Stimulated activated CD4-positive, alpha-beta T cell treated with anti-CD3 and anti-CD28 coated beads, Interleukin-4, amount 100 ng/mL, for 48 hours (primary cell): ENCODE results near the gene FAAP100.

Source experiments
- DNase-seq, 2 donors: peaks; one replicate each; pipeline ENCODE4 v3.0.0-alpha.2; 2020; ENCODE audit warnings: low read depth in 2 of 2

The FAAP100 gene

DNA sequence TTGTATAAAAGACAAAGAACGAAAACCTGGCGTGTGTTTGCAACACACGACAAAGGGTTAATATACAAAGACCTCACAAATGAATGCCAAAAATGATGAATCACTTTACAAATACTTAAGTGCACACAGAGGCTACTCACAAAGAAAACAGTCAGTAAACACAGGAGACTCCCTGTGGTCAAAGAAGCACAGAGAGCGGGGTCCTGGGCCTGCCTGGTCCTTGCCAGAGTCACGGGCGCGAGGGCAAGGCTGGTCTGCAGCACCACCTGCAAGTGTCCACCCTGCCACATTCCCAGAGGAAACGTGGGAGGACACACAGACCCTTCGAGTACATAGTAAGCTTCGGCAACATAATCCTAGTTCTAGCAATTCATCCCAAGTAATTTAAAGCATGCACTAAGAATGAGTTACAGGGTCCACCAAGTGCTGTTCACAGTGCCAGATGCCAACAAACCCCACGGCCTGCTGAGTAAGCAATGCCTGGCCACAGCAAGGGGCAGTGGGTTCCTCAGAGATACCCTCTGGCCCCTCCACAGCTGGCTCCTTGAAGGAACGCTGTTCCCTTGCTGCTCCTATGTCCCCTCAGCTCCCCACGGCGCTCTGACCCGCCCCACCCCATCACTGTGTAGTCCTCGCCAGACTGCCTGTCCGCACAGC is 24.6 kb upstream of the FAAP100 start:
- DNase-seq = no peak

DNA sequence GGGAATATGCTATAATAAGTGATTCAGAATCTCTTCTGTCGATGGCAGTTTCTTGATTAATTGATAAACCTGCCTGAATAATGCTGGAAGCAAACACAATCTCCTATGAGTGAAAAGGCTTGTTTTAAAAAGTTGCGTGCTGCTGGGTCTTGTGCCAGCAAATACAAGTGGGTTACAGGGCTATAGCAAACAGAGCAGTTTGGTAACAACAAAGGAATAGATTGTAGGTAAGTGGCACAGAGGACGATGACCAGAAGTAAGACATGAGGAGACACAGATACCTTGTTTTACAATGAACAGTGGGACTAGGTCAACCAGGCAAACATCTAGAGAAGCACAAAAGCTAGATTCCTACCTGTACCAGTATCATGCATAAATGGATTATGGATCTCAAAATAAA is 23.7 kb upstream of the FAAP100 start:
- DNase-seq = no peak

DNA sequence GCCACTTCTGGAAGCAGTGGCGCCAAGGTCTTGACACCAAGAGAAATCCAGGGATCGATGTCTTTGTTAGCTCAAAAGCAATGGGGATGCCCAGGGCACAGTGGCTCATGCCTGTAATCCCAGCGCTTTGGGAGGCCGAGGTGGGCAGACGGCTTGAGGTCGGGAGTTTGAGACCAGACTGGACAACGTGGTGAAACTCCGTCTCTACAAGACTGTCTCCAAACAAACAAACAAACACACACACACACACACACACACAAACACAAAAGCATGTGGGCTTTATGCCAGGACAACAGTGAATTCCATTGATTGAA is 22.4 kb upstream of the FAAP100 start:
- no peak for DNase-seq

DNA sequence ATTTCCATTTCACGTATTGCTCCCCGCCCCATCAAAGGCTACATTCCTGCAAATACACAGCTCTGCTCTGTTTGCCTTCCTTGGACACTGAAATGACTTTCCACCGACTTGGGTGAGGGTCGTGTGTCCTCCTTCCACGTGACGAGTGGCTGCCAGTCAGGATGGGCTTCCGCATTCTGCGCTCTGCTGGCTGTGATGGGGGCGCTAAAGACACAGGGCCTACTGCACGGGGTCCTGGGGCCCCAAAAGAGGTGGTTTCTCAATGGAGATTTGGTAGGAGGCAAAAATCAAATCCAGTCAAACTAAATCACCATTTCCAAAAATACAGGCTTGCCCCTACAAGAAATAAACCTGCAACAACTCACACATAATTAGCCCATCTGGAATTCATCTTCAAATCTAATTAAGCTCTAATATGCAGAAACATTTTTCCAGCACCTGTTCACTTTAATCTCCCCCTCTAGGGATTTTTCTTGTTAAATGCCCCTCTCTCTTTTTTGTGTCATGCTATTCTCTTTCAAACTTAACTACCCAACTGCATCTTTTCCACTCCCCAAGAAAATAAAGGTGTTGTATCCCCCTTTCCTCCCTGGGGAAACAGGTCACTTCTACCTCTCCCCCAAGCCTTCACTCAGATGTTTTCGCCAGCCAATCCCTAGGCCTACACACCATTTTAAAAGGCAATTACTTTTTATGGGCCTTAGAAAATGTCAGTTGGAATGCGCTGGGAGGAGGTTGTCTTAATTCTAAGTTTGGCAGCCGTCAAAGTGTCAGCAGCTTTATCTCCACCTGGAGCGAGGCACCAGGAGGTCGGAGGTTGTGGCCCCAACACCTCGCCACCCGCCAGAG is 21.9 kb upstream of the FAAP100 start:
- no peak for DNase-seq

DNA sequence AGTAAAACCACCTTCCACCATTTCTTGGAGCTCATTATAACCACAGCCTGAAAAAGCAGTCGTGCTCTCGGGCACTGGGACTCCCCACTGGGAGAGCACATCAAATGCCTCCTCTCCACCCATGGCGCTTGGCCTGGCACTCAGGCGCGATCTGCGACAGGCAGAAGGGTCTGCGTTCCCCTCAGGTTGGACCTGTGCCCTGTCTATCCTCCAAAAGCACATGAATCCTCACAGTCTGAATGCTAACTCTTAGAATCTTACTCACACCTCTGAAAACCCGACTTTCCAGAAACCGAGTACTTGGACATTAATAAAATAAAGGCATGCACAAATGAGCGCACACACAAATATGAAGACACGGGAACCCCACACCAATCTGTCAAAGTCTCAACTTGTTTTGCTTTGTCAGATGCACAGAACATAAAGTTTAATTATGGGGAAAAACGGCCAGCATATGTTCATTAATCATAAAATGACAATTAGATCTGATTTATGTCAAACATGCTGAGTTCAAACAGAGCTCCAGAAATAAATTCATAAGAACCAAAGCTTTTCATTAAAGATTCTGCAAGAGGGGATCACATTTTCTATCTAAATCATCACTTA is 20.5 kb upstream of the FAAP100 start:
- DNase-seq = no peak

DNA sequence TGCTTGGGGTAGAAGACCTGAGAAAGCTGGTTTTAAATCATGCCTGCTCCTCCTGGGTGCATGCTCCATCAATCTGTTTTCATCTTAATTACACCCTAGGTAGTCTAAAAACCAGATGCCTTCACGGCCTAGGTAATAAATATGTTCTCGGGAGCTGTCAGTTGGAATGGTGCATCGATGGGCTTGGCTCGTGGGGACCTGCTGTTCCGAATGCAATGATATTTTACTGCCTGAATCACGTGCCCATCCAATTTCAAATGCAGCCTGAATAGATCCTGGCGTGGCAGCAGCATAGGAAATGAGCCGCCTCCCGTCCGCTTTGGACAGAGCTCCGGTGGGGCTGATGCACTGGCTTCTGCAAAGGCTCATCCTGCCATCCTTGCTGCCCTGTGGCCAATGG is 18.8 kb upstream of the FAAP100 start:
- no peak for DNase-seq

DNA sequence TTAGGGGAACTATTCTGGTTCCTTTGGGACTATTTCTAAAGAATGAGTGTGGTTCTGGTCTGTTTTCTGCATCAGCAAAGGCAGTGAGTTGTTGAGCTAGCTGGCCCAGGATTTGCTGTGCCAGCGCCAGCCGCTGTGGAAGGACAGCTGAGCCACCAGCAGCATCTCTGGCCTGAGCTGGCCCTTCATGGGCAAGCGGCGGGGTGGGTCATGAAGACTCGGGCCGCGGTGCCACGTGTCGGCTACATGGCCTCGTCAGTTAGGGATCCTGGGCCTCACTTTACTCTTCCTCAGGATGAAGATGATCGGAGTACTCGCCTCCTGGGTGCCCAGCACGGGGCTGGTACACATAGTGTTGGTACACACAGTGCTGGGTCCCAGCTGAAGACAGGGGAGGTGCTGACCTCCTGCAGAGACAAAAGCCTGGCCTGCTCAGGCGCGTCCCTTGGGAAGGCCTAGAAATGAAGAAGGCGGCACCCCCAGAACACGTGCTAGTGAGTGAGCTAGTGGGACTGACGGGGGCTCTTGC is 17.9 kb upstream of the FAAP100 start:
- no peak for DNase-seq

DNA sequence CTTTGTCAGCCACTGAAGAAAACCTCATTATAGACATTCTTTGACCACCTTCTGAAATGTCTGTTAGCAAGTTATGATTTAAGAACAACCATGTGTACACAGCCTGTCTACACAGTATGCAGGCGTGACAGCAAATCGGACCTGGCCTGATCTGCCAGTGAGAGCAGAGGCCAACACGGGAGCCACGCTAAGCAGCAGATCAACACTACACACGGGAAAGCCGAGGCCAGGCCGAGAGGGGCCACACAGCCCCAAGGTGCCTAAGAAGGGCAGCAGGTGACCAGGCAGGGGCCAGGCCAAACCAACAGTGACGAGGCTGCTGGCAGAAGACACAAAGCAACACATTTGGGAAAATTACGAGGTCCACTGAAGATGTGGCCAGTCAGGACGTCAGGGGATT is 16.3 kb upstream of the FAAP100 start:
- no peak for DNase-seq

DNA sequence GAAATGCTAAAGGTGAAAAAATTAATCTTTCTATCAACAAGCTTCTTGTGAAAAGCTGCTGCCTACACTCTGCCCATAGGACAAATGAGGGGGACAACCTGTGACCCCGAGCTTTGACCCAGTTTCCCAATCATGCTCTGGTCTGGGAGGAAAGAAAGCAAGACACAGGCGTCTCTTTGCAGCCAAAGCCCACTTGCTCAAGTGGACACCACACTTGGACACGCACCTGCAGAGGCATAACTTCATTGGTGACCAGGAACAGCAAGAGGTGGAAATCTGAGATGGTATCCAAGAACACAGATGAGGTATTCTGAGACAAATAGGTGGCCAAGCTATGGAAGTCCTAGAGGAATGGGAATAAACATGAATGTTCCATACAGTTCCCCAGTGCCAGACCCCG is 15.0 kb upstream of the FAAP100 start:
- DNase-seq = no peak

DNA sequence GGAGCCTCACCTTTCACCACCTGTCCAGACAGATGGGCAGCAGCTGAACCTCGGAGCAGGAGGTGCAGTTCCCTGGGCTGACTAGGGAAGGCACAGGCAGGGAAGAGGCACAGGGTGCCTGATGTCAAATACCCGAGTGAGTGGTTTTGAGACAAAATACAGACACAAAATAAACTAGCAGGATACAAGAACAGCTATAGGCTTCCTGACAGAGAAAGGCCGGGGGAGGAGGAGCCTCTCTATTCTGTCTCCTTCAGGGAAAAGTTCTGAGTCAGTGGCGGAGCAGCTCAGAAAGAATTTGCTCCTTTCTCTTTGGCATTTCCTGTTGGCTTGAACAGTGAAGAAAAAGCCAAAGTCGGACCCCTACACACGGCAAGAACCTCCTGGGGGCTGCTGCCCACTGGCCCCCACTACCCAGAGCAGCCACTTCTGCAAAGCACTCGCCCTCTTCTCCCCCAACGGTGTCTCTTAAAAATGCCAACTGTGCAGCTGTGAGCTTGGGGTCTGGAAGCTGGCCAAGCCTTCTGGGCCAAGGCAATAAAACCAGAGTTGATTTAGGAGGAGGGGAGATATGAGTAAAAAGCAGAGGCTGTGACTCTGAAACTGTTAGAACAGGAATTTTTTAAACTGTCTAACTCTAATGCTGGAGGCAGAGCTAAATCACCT is 14.4 kb upstream of the FAAP100 start:
- no peak for DNase-seq

DNA sequence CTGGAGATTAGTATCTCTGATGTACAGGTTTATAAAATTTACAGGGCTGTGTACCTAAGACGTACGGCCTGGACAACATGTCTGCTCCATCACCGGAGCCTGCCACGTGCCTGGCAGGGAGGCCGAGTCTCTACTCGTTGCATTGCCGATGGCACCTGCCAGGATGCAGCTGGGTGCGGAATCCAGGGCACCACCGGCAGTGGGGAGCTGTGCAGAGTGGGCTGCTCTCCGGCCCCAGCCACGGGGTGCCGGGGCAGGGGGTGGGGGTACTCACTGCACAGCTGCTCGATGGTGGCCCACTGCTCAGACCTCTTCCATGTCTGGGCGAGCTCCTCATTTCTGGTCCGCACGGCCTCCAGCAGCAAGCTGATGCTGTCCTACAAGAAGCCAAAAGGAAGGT is 13.1 kb upstream of the FAAP100 start:
- no peak for DNase-seq

DNA sequence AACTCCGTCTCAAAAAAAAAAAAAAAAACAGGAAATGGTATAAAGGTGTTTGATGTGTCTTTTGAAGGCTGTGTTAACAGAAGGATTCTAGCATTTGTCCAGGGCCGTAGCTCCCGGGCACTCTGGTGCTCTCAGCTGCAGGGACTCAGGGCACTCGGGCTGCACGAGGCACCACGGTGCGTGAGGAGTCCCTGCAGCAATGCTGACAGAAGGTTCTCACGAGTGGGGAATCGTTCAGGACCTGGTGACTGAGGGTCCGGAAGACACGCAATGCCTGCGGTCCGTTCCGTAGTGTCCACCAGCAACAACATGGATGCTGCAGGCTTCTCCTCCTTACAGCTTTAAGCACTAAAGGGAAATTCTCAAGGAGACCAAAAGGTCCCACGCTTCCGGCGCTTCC is 12.6 kb upstream of the FAAP100 start:
- no peak for DNase-seq

DNA sequence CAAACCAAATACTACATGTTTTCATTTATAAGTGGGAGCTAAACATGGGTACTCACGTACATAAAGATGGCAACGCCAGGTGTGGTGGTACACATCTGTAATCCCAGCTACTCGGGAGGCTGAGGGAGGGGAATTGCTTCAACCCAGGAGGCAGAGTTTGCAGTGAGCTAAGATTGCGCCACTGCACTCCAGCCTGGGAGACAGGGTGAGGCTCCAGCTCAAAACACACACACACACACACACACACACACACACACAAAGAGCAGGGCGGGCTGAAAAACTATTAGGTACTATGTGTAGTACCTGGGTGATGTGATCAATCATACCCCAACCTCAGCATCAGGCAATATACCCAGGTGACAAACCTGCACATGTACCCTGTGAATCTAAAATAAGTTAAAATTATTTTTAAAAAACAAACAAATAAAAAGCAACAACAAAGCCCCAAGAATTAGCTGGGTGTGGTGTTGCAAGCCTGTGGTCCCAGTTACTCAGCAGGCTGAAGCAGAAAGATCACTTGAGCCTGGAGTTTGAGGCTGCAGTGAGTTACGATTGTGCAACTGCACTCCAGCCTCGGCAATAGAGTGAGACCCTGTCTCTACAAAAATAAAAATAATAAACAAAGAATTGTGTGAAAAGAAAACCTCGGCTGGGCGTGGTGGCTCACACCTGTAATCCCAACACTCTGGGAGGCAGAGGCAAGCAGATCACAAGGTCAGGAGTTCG is 11.9 kb upstream of the FAAP100 start:
- DNase-seq = no peak

DNA sequence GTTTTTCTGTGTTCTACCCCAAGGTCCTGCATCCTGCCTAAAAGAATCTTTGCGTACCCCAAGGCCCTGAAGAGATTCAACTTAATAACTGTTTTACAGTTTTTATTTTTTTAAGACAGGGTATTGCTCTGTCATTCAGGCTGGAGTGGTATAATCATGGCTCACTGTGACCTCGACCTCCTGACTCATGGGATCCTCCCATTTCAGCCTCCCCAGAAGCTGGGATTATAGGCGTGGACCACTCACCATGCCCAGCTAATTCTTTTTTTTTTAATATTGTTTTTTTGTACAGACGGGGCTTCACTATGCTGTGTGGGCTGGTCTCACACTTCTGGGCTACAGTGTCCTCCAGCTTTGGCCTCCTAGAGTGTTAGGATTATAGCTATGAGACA is 9.3 kb upstream of the FAAP100 start:
- DNase-seq = no peak

DNA sequence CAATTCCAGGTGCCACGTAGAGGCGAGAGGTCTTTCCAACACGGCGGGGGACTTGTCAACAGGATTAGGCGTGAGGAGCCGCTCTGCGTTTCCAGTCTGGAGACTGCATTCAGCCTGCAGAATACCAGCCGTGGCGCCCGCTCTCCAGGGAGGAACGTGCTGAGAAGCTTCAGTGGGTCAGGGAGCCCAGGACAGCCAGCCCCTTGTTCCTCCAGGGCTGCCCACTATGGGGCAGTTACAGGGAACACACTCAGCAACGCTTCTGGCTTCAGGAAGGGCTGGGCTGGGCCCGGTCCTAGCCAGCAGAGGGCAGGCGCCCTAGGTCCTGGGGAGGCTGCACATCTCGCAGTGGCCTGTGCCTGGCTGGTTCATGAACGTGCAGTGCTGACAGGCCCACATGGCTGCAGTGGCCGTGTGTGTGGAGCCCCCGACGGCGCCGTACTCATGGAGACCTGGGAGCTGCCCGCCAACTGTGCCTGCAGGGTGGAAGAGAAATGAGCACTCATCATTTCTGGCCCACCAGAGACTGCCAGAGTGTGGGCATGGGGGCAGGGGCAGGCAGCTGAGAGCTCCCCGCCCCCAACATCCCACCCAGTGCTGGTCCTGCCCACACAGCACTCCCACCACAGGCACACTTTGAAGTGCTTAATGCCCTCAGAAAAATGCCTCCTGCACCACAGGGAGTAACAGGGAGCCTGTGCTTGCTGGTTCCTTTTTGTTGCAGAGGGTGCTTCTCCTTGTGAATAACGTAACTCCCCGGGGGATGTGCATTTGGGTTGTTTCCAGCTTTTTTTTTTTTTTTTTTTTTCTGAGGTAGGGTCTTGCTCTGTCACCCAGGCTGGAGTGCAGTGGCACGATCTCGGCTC is 7.0 kb upstream of the FAAP100 start:
- DNase-seq = no peak

DNA sequence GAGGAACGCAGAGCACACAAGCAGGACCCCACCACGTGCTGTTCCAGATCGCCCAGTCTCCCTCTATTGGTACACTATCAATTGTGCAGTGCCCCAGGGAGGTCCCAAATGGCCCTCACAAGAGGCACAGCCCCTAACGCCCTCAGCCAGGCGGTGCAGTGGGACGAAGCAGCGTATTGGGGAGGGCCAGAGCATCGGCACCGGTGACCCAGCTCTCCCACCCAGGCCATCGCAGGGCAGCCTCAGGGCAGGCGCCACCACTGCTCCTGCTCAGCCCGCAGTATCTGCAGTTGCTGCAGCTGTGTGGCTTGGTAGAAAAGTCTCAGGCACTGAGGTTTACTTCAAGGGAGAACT is 5.9 kb upstream of the FAAP100 start:
- no peak for DNase-seq

DNA sequence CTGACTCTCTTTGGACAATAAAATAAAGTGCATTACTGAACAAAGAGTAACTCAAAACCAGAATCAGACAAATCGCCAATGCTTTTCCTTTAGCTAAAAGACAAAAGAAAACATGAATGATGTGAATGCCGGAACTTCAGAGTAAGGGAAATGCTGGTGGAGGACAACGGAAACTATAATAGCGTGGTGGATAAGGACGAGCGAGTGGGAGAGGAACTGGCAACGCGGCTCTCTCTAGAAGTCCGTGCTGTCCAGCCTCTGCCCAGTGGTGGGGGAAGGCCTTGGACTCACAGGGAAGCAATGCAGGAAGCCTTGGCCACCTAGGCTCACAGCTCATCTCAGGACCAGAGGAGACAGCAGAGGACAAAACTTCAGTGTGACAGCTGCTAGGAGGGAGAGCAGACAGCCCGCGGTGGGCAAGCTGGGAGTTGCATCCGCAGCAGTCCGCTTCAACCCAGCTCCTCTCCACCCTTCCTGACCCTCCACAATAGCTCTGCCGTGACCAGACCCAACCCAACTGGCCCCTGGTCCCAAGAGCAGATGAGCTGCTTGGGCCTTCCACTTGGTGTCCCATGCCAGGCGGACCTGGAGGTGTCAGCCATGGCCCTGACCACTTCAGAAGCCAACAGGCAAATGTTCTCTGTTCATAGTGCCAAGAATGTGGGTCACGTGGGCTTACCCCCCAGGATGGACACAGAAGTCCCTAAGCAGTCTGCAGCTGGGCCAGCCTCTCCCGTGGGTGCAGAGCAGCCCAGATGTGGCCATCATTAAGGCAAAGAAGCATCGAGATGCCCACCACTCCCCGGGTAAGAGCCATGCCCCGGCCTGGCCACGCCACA is 5.3 kb upstream of the FAAP100 start:
- no peak for DNase-seq

DNA sequence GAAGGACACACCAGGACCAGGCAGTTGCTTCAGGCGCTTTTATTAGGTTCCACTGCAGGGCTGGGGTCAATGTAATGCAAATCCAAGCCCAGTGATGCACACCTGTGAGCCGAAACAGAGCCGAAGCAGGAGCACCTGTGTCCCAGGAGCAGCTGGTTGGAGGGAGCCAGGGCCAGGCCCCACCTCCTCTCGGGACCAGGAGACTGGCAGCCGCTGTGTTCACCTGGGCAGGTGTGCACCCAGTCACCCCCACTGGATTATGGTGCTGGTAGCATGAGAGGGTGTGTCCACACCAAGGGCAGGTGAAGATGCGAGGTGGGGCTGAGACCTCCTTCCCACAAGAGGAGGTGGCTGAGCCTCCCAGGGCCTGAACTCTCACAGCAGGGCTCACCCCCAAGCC is 4.7 kb upstream of the FAAP100 start:
- no peak for DNase-seq

DNA sequence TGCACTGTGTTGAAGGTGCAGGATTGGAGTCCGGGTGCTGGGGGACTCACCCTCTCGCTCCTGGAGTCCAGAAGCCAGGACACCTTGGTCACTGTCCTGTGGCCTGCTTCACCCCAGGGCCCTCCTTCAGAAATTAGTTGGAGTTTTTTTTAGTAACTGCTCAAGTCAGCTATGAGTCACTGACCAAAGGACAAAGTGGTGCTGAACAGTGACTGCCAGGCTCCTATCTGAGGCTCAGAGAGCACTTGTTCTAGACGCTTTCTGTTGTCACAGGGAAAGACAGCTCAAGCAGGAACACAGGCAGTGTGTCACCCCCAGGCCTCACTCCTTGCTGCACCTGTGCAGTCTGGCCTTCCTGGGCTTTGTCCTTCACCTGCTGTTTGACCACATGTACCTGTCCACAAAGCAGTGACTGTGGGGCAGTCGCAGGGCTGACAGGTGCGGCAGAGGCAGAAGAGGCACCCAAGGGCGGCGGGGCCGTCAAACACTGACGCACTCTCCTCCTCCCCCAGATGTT is 4.1 kb upstream of the FAAP100 start:
- DNase-seq = no peak
